KMS-11 (cell line): ENCODE data around the gene CD93.

Source experiments
- H2AFZ ChIP-seq: fragments of 200-600 bp; sonication (generic); 2 replicates; pipeline ENCODE4 v1.6.1; 2016; ENCODE audit warnings: antibody characterized with exemption, mixed run types, low read depth
- H3K27ac ChIP-seq: fragments of 200-600 bp; sonication (generic); 2 replicates; pipeline ENCODE4 v1.6.1; 2016; ENCODE audit warnings: mild to moderate bottlenecking, mixed run types
- H3K27me3 ChIP-seq: fragments of 200-600 bp; sonication (generic); 2 replicates; pipeline ENCODE4 v1.6.1; 2017; ENCODE audit warnings: mild to moderate bottlenecking, low read depth, mixed run types, moderate library complexity; ENCODE audit not compliant: insufficient read depth
- H3K36me3 ChIP-seq: fragments of 200-600 bp; sonication (generic); 2 replicates; pipeline ENCODE4 v1.6.1; 2017; ENCODE audit warnings: mild to moderate bottlenecking, mixed run types; ENCODE audit not compliant: insufficient read depth
- H3K4me1 ChIP-seq: fragments of 200-600 bp; sonication (generic); 2 replicates; pipeline ENCODE4 v1.6.1; 2016; ENCODE audit warnings: mild to moderate bottlenecking, low read depth, mixed run types; ENCODE audit not compliant: poor library complexity, severe bottlenecking
- H3K4me2 ChIP-seq: fragments of 200-600 bp; sonication (generic); 2 replicates; pipeline ENCODE4 v1.7.0; 2016; ENCODE audit warnings: mild to moderate bottlenecking, mixed run types
- H3K4me3 ChIP-seq: fragments of 200-600 bp; sonication (generic); IDR thresholded peaks from 2 replicates; pipeline ENCODE4 v1.6.1; 2017; ENCODE audit warnings: low read depth, low read length, mixed read lengths; ENCODE audit not compliant: insufficient read depth
- H3K79me2 ChIP-seq: fragments of 200-600 bp; sonication (generic); 2 replicates; pipeline ENCODE4 v1.6.1; 2016; ENCODE audit warnings: low read depth, mixed run types; ENCODE audit not compliant: insufficient read depth
- H3K9ac ChIP-seq: fragments of 200-600 bp; sonication (generic); 2 replicates; pipeline ENCODE4 v1.6.1; 2016; ENCODE audit warnings: mild to moderate bottlenecking, mixed run types
- H4K20me1 ChIP-seq: fragments of 200-600 bp; sonication (generic); 2 replicates; pipeline ENCODE4 v1.6.1; 2016; ENCODE audit warnings: mild to moderate bottlenecking, mixed run types; ENCODE audit not compliant: insufficient read depth
- TF ChIP-seq, protein P1 (sequence below): fragments of 200-600 bp; sonication (generic); conservative IDR thresholded peaks from 2 replicates; pipeline ENCODE4 v1.6.1; 2017; ENCODE audit warnings: low read depth, mild to moderate bottlenecking, antibody characterized with exemption, low read length, moderate library complexity, mixed read lengths

Gene CD93

DNA sequence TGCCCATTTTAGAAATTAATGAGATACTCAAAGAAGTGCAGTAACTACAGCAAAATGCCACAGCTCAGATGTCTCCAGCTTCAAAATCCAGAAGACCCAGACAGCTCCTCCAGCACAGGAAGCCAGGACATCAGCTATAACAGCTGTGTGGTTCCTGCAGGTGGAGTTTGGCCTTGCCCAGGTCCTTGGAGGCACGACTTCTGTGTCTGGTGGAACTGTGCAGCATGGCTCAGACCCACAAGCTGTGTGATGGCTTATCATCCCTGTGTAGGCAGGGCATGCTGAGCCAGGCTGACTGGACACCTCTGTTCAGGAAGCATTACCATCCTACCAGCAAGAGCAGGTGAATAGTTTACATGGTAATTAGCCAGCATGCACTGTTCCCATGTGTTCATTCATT lies 26.5 kb upstream of the CD93 start:
- H3K9ac ChIP-seq = no peak overlapping the region
- H3K27me3 ChIP-seq = no peaks in the 10 kb centered on the region
- TF ChIP-seq, protein P1, sequence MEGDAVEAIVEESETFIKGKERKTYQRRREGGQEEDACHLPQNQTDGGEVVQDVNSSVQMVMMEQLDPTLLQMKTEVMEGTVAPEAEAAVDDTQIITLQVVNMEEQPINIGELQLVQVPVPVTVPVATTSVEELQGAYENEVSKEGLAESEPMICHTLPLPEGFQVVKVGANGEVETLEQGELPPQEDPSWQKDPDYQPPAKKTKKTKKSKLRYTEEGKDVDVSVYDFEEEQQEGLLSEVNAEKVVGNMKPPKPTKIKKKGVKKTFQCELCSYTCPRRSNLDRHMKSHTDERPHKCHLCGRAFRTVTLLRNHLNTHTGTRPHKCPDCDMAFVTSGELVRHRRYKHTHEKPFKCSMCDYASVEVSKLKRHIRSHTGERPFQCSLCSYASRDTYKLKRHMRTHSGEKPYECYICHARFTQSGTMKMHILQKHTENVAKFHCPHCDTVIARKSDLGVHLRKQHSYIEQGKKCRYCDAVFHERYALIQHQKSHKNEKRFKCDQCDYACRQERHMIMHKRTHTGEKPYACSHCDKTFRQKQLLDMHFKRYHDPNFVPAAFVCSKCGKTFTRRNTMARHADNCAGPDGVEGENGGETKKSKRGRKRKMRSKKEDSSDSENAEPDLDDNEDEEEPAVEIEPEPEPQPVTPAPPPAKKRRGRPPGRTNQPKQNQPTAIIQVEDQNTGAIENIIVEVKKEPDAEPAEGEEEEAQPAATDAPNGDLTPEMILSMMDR = no peak
- H3K4me3 ChIP-seq = no peak overlapping the region
- H3K4me1 ChIP-seq = no peaks in the 10 kb centered on the region
- H3K79me2 ChIP-seq = no peaks in the 10 kb centered on the region
- no peaks in the 10 kb centered on the region for H4K20me1 ChIP-seq
- no peak overlapping the region for H2AFZ ChIP-seq
- H3K4me2 ChIP-seq = no peak overlapping the region
- no peaks in the 10 kb centered on the region for H3K36me3 ChIP-seq
- H3K27ac ChIP-seq = no peak overlapping the region

GRCh38 chr20:23111944-23112342 lies 25.8 kb upstream of the CD93 start:
- Histone ChIP-seq H3K36me3 (no peaks in the 10 kb centered on the region), H2AFZ (no peak overlapping the region), H3K9ac (no peak overlapping the region), H3K4me2 (no peak overlapping the region), H3K27me3 (no peaks in the 10 kb centered on the region), H4K20me1 (no peaks in the 10 kb centered on the region), H3K4me1 (no peaks in the 10 kb centered on the region), H3K4me3 (no peak overlapping the region), H3K27ac (no peak overlapping the region), H3K79me2 (no peaks in the 10 kb centered on the region)
- TF ChIP-seq, protein P1 = no peak

DNA sequence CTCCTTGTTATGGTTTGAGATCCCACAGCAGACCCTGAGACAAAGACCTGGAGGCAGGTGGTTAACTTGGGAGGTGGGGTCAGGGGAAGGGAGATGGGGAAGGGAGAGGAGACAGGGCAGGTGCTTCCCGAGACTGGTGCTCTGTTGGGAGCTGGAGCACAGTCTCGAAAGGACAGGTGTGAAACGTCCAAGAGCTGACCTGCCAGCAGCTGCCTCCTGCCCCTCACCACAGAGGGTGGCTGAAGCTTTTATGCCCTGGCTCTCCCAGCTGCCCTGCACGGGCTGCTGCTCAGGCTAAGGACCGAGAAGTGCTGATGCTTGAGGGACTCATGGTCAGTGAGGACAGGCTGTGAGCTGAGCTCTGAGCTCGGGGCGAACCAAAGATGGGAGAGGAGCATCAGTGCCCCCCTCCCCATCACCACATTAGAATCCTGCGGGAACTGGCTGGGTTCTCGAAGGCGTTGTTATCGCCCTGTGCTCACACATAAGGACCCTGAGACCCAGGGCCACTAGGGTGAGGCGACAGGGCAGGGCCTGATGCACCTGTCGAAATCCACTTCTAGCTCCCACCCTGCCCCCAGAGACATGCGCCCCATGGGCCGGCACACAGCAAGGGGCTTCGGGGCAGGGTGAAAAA lies 25.3 kb upstream of the CD93 start:
- Histone ChIP-seq H3K27ac (no peak overlapping the region), H2AFZ (no peak overlapping the region), H3K27me3 (no peaks in the 10 kb centered on the region), H3K9ac (no peak overlapping the region), H3K4me2 (no peak overlapping the region), H3K36me3 (no peaks in the 10 kb centered on the region), H3K4me3 (no peak overlapping the region), H4K20me1 (no peaks in the 10 kb centered on the region), H3K79me2 (no peaks in the 10 kb centered on the region), H3K4me1 (no peaks in the 10 kb centered on the region)
- TF ChIP-seq, protein P1 = no peak

- TF ChIP-seq, protein P1 = no peak
- Histone ChIP-seq H3K79me2 (no peaks in the 10 kb centered on the region), H2AFZ (no peak overlapping the region), H3K9ac (no peak overlapping the region), H3K4me3 (no peak overlapping the region), H3K36me3 (no peaks in the 10 kb centered on the region), H3K27ac (no peak overlapping the region), H3K27me3 (no peaks in the 10 kb centered on the region), H4K20me1 (no peaks in the 10 kb centered on the region), H3K4me2 (no peak overlapping the region), H3K4me1 (no peaks in the 10 kb centered on the region)
Observed at GRCh38 chr20:23108871-23109270, 22.7 kb upstream of the CD93 start.
